GM12878 (cell line): ENCODE data around the gene PTPRM. TPM values are rescaled to one million over a fixed set of nuclear protein-coding genes. Genes with fewer than 3 reads are reported as not detected.

Experiments
- ATAC-seq: fragments of 200-7000 bp; cut with Tn5 transposase; 3 replicates; pipeline ENCODE4 v1.9.1; 2020; ENCODE audit warnings: mild to moderate bottlenecking, moderate library complexity
- BruUV-seq: library from RNA; stranded (reverse); fragments of 400-500 nt; replicated peaks from 2 replicates; lab custom pipeline; 2021; lab: Mats Ljungman, UMichigan
- CTCF ChIA-PET: fragments of 300-600 bp; sonication (Branson Sonifier 250); formaldehyde crosslinking; extraction: SDS; loops from one replicate; lab custom pipeline; 2021; ENCODE audit warnings: inconsistent platforms; lab: Yijun Ruan, JAX
- POLR2A ChIA-PET: fragments of 350-600 bp; formaldehyde crosslinking; extraction: SDS; loops from one replicate; lab custom pipeline; 2021; ENCODE audit warnings: inconsistent platforms; lab: Charles Lee
- RAD21 ChIA-PET: fragments of 300-600 bp; sonication (Branson Sonifier 250); formaldehyde crosslinking; loops from one replicate; lab custom pipeline; 2023; ENCODE audit warnings: antibody characterized with exemption; ENCODE audit not compliant: unreplicated experiment; lab: Charles Lee
- SMC1A ChIA-PET: fragments of 300-600 bp; sonication (Branson Sonifier 250); formaldehyde crosslinking; loops from one replicate; lab custom pipeline; 2023; ENCODE audit not compliant: unreplicated experiment, uncharacterized antibody; lab: Charles Lee
- DNase-seq: peaks from one replicate; pipeline ENCODE4 v3.0.0-alpha.2; 2011; ENCODE audit warnings: low read depth, low spot score
- FAIRE-seq: peaks from 3 replicates; lab custom pipeline; 2011; peaks lifted over from hg19 to GRCh38; lab: Jason Lieb, UNC
- H2AFZ ChIP-seq: 2 replicates; pipeline ENCODE4 v1.6.0; 2011; ENCODE audit warnings: low read depth, low read length, control low read depth; ENCODE audit not compliant: control insufficient read depth
- H3K27ac ChIP-seq: 2 replicates; pipeline ENCODE4 v1.5.1; 2011; ENCODE audit warnings: control low read depth; ENCODE audit not compliant: control insufficient read depth, insufficient read depth
- H3K27me3 ChIP-seq, 2 experiments: replicated peaks in 1 of 2; 2 replicates each; pipeline versions ENCODE4 v1.6.0 to v1.6.1; 2011; ENCODE audit warnings: low read length in 1 of 2; ENCODE audit not compliant: control insufficient read depth in 2 of 2, insufficient read depth in 2 of 2
- H3K36me3 ChIP-seq, 2 experiments: 2 replicates each; pipeline ENCODE4 v1.5.1; 2011; ENCODE audit warnings: low read length in 1 of 2; ENCODE audit not compliant: control insufficient read depth in 2 of 2, insufficient read depth in 2 of 2
- H3K4me1 ChIP-seq: 2 replicates; pipeline ENCODE4 v1.6.1; 2011; ENCODE audit warnings: mild to moderate bottlenecking, low read length, moderate library complexity, mixed read lengths; ENCODE audit not compliant: control insufficient read depth, insufficient read depth
- H3K4me2 ChIP-seq: 2 replicates; pipeline ENCODE4 v1.6.0; 2011; ENCODE audit warnings: control low read depth; ENCODE audit not compliant: control insufficient read depth, insufficient read depth
- H3K4me3 ChIP-seq: fragments of 200-600 bp; sonication (generic); 2 replicates; pipeline ENCODE4 v1.5.1; 2016
- H3K79me2 ChIP-seq: 2 replicates; pipeline ENCODE4 v1.6.0; 2011; ENCODE audit warnings: low read length; ENCODE audit not compliant: control insufficient read depth, insufficient read depth
- H3K9ac ChIP-seq: 2 replicates; pipeline ENCODE4 v1.8.0; 2011; ENCODE audit warnings: low read length, control low read depth, mixed read lengths; ENCODE audit not compliant: control insufficient read depth, insufficient read depth
- H3K9me3 ChIP-seq: replicated peaks from 3 replicates; pipeline ENCODE4 v1.5.1; 2011; ENCODE audit warnings: mild to moderate bottlenecking, low read length; ENCODE audit not compliant: control insufficient read depth, insufficient read depth
- H4K20me1 ChIP-seq: 2 replicates; pipeline ENCODE4 v1.6.0; 2011; ENCODE audit not compliant: control insufficient read depth, insufficient read depth
- EP300 ChIP-seq, 2 experiments: fragments of 150-350 bp in 1 of 2; IDR thresholded peaks; 2 replicates each; pipeline ENCODE4 v1.6.1; 2011 to 2012; ENCODE audit warnings: low read depth in 2 of 2, low read length in 2 of 2, borderline replicate concordance in 1 of 2, improper control_type of control experiment in 1 of 2, inconsistent platforms in 1 of 2; ENCODE audit not compliant: control insufficient read depth in 1 of 2
- GABPA ChIP-seq: IDR thresholded peaks from 2 replicates; pipeline ENCODE4 v1.6.1; 2014; ENCODE audit warnings: antibody characterized with exemption, low read depth, mild to moderate bottlenecking, inconsistent platforms
- HDGF ChIP-seq: fragments of 450-650 bp; IDR thresholded peaks from 2 replicates; pipeline ENCODE4 v1.6.1; 2016; ENCODE audit warnings: antibody characterized with exemption
- IKZF1 ChIP-seq: fragments of 450-650 bp; conservative IDR thresholded peaks from 2 replicates; pipeline ENCODE4 v1.6.1; 2017; ENCODE audit warnings: antibody characterized with exemption, mild to moderate bottlenecking
- KAT2A ChIP-seq: conservative IDR thresholded peaks from 2 replicates; pipeline ENCODE4 v1.6.1; 2011; ENCODE audit warnings: low read depth, low read length; ENCODE audit not compliant: control insufficient read depth
- KLF5 ChIP-seq: fragments of 450-650 bp; IDR thresholded peaks from 2 replicates; pipeline ENCODE4 v1.6.1; 2014; ENCODE audit warnings: mild to moderate bottlenecking; ENCODE audit not compliant: partially characterized antibody
- NFXL1 ChIP-seq: fragments of 450-650 bp; IDR thresholded peaks from 2 replicates; pipeline ENCODE4 v1.6.1; 2017; ENCODE audit warnings: antibody characterized with exemption, mild to moderate bottlenecking, borderline replicate concordance
- POLR2A ChIP-seq: IDR thresholded peaks from 2 replicates; pipeline ENCODE4 v1.6.1; 2011; ENCODE audit warnings: low read depth, mild to moderate bottlenecking, low read length
- POLR2AphosphoS2 ChIP-seq: IDR thresholded peaks from 2 replicates; pipeline ENCODE4 v1.6.1; 2011; ENCODE audit warnings: low read depth, mild to moderate bottlenecking, low read length, improper control_type of control experiment, moderate library complexity
- POU2F2 ChIP-seq: IDR thresholded peaks from 3 replicates; pipeline ENCODE4 v1.6.1; 2011; ENCODE audit warnings: low read depth, mild to moderate bottlenecking, low read length, borderline replicate concordance
- RFX5 ChIP-seq: IDR thresholded peaks from 2 replicates; pipeline ENCODE4 v1.6.1; 2011; ENCODE audit warnings: low read depth, low read length, improper control_type of control experiment
- YBX1 ChIP-seq: fragments of 450-650 bp; IDR thresholded peaks from 2 replicates; pipeline ENCODE4 v1.6.1; 2016; ENCODE audit warnings: antibody characterized with exemption
- ZBED1 ChIP-seq: IDR thresholded peaks from 2 replicates; pipeline ENCODE4 v1.6.1; 2016; ENCODE audit warnings: borderline replicate concordance
- ZNF24 ChIP-seq: fragments of 450-650 bp; IDR thresholded peaks from 2 replicates; pipeline ENCODE4 v1.6.1; 2017; ENCODE audit warnings: antibody characterized with exemption, mild to moderate bottlenecking
- WGBS: methylation state at CpG from one replicate; pipeline ENCODE4 v1.1.6; 2016; ENCODE audit warnings: low lambda C conversion rate; ENCODE audit not compliant: insufficient replicate concordance, insufficient coverage; ENCODE audit errors: missing lambda C conversion rate; 5-methylcytosine and 5-hydroxymethylcytosine counted together
- in situ Hi-C: fragments of 300-500 bp; cut with MboI; formaldehyde crosslinking; loops from 9 replicates; pipeline ENCODE4 v1.14.3; 2018; ENCODE audit warnings: mixed read lengths
- intact Hi-C: fragments of 100-400 bp; cut with micrococcal nuclease; formaldehyde crosslinking; loops from one replicate; pipeline ENCODE4 v1.14.2; 2022; ENCODE audit not compliant: unreplicated experiment
- polyA plus RNA-seq, 11 experiments: library from polyadenylated mRNA; depleted of rRNA in 4 of 11; unstranded in 6 of 11; stranded (reverse) in 5 of 11; fragments of >200 nt; fragmentation: Nextera tagmentation in 4 of 11; fragmentation: Illumina TruSeq in 1 of 11; extraction: Ambion mirVana in 4 of 11; extraction: Trizol in 1 of 11; gene quantifications; 1 replicate in 1 of 11; 2 replicates in 10 of 11; pipeline versions ENCODE4 v1.2.1 to v1.2.3, GENCODE V29; 2011 to 2016; ENCODE audit warnings: inconsistent platforms in 2 of 11, missing spikeins in 2 of 11, low read depth in 1 of 11
- total RNA-seq, 4 experiments: library from RNA; depleted of rRNA in 3 of 4; stranded (reverse); fragments of >200 nt in 3 of 4; fragmentation: Illumina TruSeq in 1 of 4; extraction: Trizol in 1 of 4; gene quantifications; 2 replicates each; pipeline versions ENCODE4 v1.2.1 to v1.2.3, GENCODE V29; 2013 to 2021
- TF ChIP-seq, protein P1 (sequence below): fragments of 450-650 bp; IDR thresholded peaks from 2 replicates; pipeline ENCODE4 v1.6.1; 2017; ENCODE audit warnings: antibody characterized with exemption, mild to moderate bottlenecking, moderate library complexity
- TF ChIP-seq, protein P2 (sequence below), 3 experiments: IDR thresholded peaks in 2 of 3; conservative IDR thresholded peaks in 1 of 3; 2 replicates each; pipeline ENCODE4 v1.5.1; 2011; ENCODE audit warnings: low read depth in 3 of 3, low read length in 3 of 3, mild to moderate bottlenecking in 3 of 3, control low read depth in 2 of 3, moderate library complexity in 2 of 3, inconsistent platforms in 1 of 3, mixed read lengths in 1 of 3; ENCODE audit not compliant: control insufficient read depth in 2 of 3, insufficient read depth in 1 of 3; ENCODE audit errors: extremely low read depth in 1 of 3

The PTPRM gene
- total and polyA plus RNA-seq, 10 of the 15 experiments (the other 5 are each of a cell fraction or from before 2014, with no cell fraction given): 0.07 to 22.6 (median 0.60) TPM

- H3K4me3 ChIP-seq: no peak overlapping the region
- DNase-seq (no peak), ATAC-seq (no peak), FAIRE-seq (no peak)
- no TSS peak for BruUV-seq
- no peak overlapping the region for H3K9ac ChIP-seq
- H3K4me1 ChIP-seq: no peaks in the 10 kb centered on the region
- no peaks in the 10 kb centered on the region for H3K79me2 ChIP-seq
- TF ChIP-seq GABPA: no peak
- TF ChIP-seq POLR2AphosphoS2: no peak
- TF ChIP-seq ZBED1: no peak
- TF ChIP-seq EP300 (IDR thresholded peaks at IDR 0.05; ENCODE audit: borderline replicate concordance in 1 of 2, control insufficient read depth in 1 of 2, low read depth in 2 of 2, low read length in 2 of 2): no peak
- TF ChIP-seq KLF5: no peak
- no peak for TF ChIP-seq ZNF24
- no peak for TF ChIP-seq NFXL1
- no peak for TF ChIP-seq KAT2A
- WGBS: 0% methylated on average over 3 of the region's 3 CpGs
- no peak overlapping the region for H2AFZ ChIP-seq
- no peak overlapping the region for H3K27ac ChIP-seq
- RAD21 ChIA-PET: no interaction called here
- H3K27me3 ChIP-seq: no peaks in the 10 kb centered on the region; a peak in 2 of 4 replicates
- no peaks in the 10 kb centered on the region for H3K9me3 ChIP-seq
- POLR2A ChIA-PET: no interaction called here
- H3K4me2 ChIP-seq: no peak overlapping the region
- in situ Hi-C loops: no loop called here
- H3K36me3 ChIP-seq: no peaks in the 10 kb centered on the region
- H4K20me1 ChIP-seq: no peaks in the 10 kb centered on the region
- SMC1A ChIA-PET: no interaction called here
- intact Hi-C loops: no loop called here
- CTCF ChIA-PET: no interaction called here
Observed at GRCh38 chr18:8337211-8337610, 770.1 kb downstream of the PTPRM start.

DNA sequence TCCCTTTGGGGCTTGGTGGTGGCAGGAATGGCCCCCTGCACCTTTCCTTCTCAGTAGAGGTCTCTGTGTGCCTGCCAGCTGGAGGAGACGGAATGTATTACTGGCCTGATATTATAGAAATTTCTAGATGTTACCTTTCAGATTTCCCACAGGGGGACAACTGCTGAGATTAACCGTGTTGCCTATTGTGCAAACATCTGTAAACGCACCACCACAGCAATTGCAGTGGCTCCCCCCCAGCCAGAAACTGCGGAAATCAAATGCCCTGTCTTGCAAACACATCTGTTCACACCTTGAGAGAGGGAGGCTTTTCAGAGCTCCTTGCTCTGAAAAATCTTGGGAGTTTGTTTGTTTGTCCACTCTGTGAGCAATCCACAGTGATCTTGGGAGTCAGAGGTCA lies 772.1 kb downstream of the PTPRM start:
- FAIRE-seq (no peak), ATAC-seq (no peak), DNase-seq (no peak)
- WGBS: 25% methylated on average over 4 of the region's 4 CpGs
- POLR2A ChIA-PET: interaction anchor here (1.0 kb wide), 1 partner anchor 11 kb away, joined by 3 read pairs; no protein-coding TSS in a partner anchor
- H3K4me3 ChIP-seq: no peak overlapping the region
- H3K27ac ChIP-seq: no peak overlapping the region
- H4K20me1 ChIP-seq: no peaks in the 10 kb centered on the region
- H3K79me2 ChIP-seq: no peaks in the 10 kb centered on the region
- SMC1A ChIA-PET: interaction anchor here (1.0 kb wide), 1 partner anchor 9 kb away, joined by 3 read pairs; no protein-coding TSS in a partner anchor
- in situ Hi-C loops (no loop called here), intact Hi-C loops (no loop called here)
- H3K36me3 ChIP-seq: no peaks in the 10 kb centered on the region
- no peaks in the 10 kb centered on the region for H3K9me3 ChIP-seq
- CTCF ChIA-PET: no interaction called here
- H3K9ac ChIP-seq: no peak overlapping the region
- no peak overlapping the region for H3K4me2 ChIP-seq
- no peaks in the 10 kb centered on the region; a peak in 1 of 4 replicates for H3K27me3 ChIP-seq
- BruUV-seq: no TSS peak
- H3K4me1 ChIP-seq: no peaks in the 10 kb centered on the region
- no peak overlapping the region for H2AFZ ChIP-seq
- RAD21 ChIA-PET: no interaction called here
- no peak for TF ChIP-seq RFX5
- TF ChIP-seq POU2F2: no peak
- TF ChIP-seq IKZF1: no peak
- TF ChIP-seq YBX1: no peak
- no peak for TF ChIP-seq ZNF24
- TF ChIP-seq, protein P1, sequence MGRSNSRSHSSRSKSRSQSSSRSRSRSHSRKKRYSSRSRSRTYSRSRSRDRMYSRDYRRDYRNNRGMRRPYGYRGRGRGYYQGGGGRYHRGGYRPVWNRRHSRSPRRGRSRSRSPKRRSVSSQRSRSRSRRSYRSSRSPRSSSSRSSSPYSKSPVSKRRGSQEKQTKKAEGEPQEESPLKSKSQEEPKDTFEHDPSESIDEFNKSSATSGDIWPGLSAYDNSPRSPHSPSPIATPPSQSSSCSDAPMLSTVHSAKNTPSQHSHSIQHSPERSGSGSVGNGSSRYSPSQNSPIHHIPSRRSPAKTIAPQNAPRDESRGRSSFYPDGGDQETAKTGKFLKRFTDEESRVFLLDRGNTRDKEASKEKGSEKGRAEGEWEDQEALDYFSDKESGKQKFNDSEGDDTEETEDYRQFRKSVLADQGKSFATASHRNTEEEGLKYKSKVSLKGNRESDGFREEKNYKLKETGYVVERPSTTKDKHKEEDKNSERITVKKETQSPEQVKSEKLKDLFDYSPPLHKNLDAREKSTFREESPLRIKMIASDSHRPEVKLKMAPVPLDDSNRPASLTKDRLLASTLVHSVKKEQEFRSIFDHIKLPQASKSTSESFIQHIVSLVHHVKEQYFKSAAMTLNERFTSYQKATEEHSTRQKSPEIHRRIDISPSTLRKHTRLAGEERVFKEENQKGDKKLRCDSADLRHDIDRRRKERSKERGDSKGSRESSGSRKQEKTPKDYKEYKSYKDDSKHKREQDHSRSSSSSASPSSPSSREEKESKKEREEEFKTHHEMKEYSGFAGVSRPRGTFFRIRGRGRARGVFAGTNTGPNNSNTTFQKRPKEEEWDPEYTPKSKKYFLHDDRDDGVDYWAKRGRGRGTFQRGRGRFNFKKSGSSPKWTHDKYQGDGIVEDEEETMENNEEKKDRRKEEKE: no peak
- TF ChIP-seq, protein P2, sequence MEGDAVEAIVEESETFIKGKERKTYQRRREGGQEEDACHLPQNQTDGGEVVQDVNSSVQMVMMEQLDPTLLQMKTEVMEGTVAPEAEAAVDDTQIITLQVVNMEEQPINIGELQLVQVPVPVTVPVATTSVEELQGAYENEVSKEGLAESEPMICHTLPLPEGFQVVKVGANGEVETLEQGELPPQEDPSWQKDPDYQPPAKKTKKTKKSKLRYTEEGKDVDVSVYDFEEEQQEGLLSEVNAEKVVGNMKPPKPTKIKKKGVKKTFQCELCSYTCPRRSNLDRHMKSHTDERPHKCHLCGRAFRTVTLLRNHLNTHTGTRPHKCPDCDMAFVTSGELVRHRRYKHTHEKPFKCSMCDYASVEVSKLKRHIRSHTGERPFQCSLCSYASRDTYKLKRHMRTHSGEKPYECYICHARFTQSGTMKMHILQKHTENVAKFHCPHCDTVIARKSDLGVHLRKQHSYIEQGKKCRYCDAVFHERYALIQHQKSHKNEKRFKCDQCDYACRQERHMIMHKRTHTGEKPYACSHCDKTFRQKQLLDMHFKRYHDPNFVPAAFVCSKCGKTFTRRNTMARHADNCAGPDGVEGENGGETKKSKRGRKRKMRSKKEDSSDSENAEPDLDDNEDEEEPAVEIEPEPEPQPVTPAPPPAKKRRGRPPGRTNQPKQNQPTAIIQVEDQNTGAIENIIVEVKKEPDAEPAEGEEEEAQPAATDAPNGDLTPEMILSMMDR (IDR thresholded peaks at IDR 0.05 in 2 of 3, conservative IDR thresholded peaks at IDR 0.05 in 1 of 3; ENCODE audit: control insufficient read depth in 2 of 3, extremely low read depth in 1 of 3, insufficient read depth in 1 of 3, low read depth in 3 of 3, low read length in 3 of 3): no peak
- no peak for TF ChIP-seq HDGF
- no peak for TF ChIP-seq POLR2A
